Natural killer cell (primary cell): Measurements from ENCODE around the gene PSAP. TPM values are rescaled to one million over a fixed set of nuclear protein-coding genes. Genes with fewer than 3 reads are reported as not detected.

Experiments used
- ATAC-seq, 3 donors: fragments of 150-1000 bp in 2 of 3; fragments of 200-7000 bp in 1 of 3; cut with Tn5 transposase; 1 replicate in 1 of 3; 2 replicates in 2 of 3; pipeline ENCODE4 v1.10.0; 2021; ENCODE audit warnings: mild to moderate bottlenecking in 2 of 3, moderate library complexity in 2 of 3
- DNase-seq, 2 donors: peaks; one replicate each; pipeline versions ENCODE4 v3.0.0 to v3.0.0-alpha.2; 2013 to 2021; ENCODE audit warnings: mixed read lengths in 1 of 2
- H3K27ac ChIP-seq: one replicate; pipeline ENCODE4 v1.5.1; 2013; ENCODE audit warnings: mild to moderate bottlenecking, low read length
- H3K27me3 ChIP-seq: one replicate; pipeline ENCODE4 v1.6.1; 2013; ENCODE audit warnings: low read length; ENCODE audit not compliant: control insufficient read depth, insufficient read depth
- H3K36me3 ChIP-seq: one replicate; pipeline ENCODE4 v1.6.1; 2013; ENCODE audit warnings: low read length; ENCODE audit not compliant: control insufficient read depth, insufficient read depth
- H3K4me1 ChIP-seq: one replicate; pipeline ENCODE4 v1.6.1; 2013; ENCODE audit warnings: low read length; ENCODE audit not compliant: control insufficient read depth, insufficient read depth
- H3K4me3 ChIP-seq: one replicate; pipeline ENCODE4 v1.5.1; 2013; ENCODE audit warnings: low read length
- H3K9me3 ChIP-seq: one replicate; pipeline ENCODE4 v1.6.1; 2013; ENCODE audit warnings: low read length; ENCODE audit not compliant: control insufficient read depth, insufficient read depth
- H3K27ac Mint-ChIP-seq, 2 donors: one replicate each; pipeline ENCODE4 v1.8.0; 2022; ENCODE audit warnings: mild to moderate bottlenecking in 2 of 2, mixed read lengths in 2 of 2, moderate library complexity in 1 of 2
- H3K27me3 Mint-ChIP-seq, 2 donors: one replicate each; pipeline ENCODE4 v1.8.0; 2022; ENCODE audit warnings: low read depth in 2 of 2, mixed read lengths in 2 of 2
- H3K36me3 Mint-ChIP-seq: one replicate; pipeline ENCODE4 v1.8.0; 2022; ENCODE audit warnings: mixed read lengths
- H3K4me1 Mint-ChIP-seq, 2 donors: one replicate each; pipeline ENCODE4 v1.8.0; 2022; ENCODE audit warnings: mixed read lengths in 2 of 2
- H3K4me3 Mint-ChIP-seq: one replicate; pipeline ENCODE4 v1.8.0; 2022; ENCODE audit warnings: mild to moderate bottlenecking, moderate library complexity, mixed read lengths
- H3K9me3 Mint-ChIP-seq, 2 donors: one replicate each; pipeline ENCODE4 v1.8.0; 2022; ENCODE audit warnings: mixed read lengths in 2 of 2
- WGBS: methylation state at CpG from one replicate; pipeline ENCODE4 v1.1.7; 2013; ENCODE audit warnings: missing lambda C conversion rate; ENCODE audit not compliant: insufficient coverage; 5-methylcytosine and 5-hydroxymethylcytosine counted together
- intact Hi-C: fragments of 100-400 bp; cut with micrococcal nuclease; formaldehyde crosslinking; loops from one replicate; pipeline ENCODE4 v1.14.2; 2022
- total RNA-seq, 4 donors: library from RNA; stranded (reverse); fragments of 120-200 nt in 1 of 4; gene quantifications; one replicate each; pipeline versions ENCODE4 v1.2.3 to v1.2.4, GENCODE V29; 2013 to 2022
- TF ChIP-seq, protein P1 (sequence below): fragments of 200-600 bp; IDR thresholded peaks from one replicate; pipeline ENCODE4 v1.8.0; 2022; ENCODE audit warnings: antibody characterized with exemption

Gene PSAP
- total RNA-seq, 3 donors from 2014 or later (not counting 1 experiment from before 2014, with no cell fraction given) = 324 to 488 (median 428) TPM

- 78% methylated on average over 17 of the region's 17 CpGs for WGBS
- Mint-ChIP-seq H3K27me3 (no peaks in the 10 kb centered on the region), H3K4me3 (no peak overlapping the region), H3K4me1 (peaks cover 46 to 64% of the 10 kb centered on the region in 2 donors), H3K9me3 (no peaks in the 10 kb centered on the region), H3K27ac (peak overlapping the region in 1 of 2 donors; percentile 73), H3K36me3 (no peaks in the 10 kb centered on the region)
- Histone ChIP-seq H3K27me3 (no peaks in the 10 kb centered on the region), H3K36me3 (peaks cover 9% of the 10 kb centered on the region), H3K4me3 (no peak overlapping the region), H3K4me1 (peaks cover 50% of the 10 kb centered on the region), H3K27ac (no peak overlapping the region), H3K9me3 (no peaks in the 10 kb centered on the region)
- peak in 1 of 2 donors; percentile 41 for DNase-seq
- ATAC-seq = no peak
- intact Hi-C loops = no loop called here
- TF ChIP-seq, protein P1, sequence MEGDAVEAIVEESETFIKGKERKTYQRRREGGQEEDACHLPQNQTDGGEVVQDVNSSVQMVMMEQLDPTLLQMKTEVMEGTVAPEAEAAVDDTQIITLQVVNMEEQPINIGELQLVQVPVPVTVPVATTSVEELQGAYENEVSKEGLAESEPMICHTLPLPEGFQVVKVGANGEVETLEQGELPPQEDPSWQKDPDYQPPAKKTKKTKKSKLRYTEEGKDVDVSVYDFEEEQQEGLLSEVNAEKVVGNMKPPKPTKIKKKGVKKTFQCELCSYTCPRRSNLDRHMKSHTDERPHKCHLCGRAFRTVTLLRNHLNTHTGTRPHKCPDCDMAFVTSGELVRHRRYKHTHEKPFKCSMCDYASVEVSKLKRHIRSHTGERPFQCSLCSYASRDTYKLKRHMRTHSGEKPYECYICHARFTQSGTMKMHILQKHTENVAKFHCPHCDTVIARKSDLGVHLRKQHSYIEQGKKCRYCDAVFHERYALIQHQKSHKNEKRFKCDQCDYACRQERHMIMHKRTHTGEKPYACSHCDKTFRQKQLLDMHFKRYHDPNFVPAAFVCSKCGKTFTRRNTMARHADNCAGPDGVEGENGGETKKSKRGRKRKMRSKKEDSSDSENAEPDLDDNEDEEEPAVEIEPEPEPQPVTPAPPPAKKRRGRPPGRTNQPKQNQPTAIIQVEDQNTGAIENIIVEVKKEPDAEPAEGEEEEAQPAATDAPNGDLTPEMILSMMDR = no peak
These were observed 13.8 kb downstream of the PSAP start for GRCh38 chr10:71837098-71837827.

DNA sequence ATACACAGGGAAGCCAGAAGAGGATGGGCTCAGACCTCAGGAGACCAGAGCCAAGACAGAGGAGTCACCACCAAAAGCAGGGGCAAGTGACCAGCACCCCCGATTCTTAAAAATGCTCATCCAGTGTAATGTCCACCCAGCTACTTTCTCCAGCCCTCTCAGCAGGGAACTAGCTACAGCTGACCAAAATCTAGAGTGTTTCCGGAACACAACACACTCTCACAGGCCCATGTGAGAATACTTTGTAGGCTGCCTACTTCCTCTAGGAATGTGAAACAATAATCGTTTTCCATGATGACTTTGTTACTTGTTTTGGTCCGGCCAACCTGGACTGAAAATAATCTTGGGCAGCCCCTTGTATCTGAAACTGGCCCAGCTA, 14.5 kb downstream of the PSAP start:
- WGBS = 82% methylated on average over 4 of the region's 4 CpGs
- TF ChIP-seq, protein P1 = no peak
- Mint-ChIP-seq H3K27ac (peak overlapping the region in 1 of 2 donors; percentile 66), H3K9me3 (no peaks in the 10 kb centered on the region), H3K4me3 (no peak overlapping the region), H3K27me3 (no peaks in the 10 kb centered on the region), H3K4me1 (peaks cover 45 to 64% of the 10 kb centered on the region in 2 donors), H3K36me3 (no peaks in the 10 kb centered on the region)
- DNase-seq (no peak), ATAC-seq (no peak)
- H3K4me3 ChIP-seq = no peak overlapping the region
- intact Hi-C loops = no loop called here
- peaks cover 16% of the 10 kb centered on the region for H3K36me3 ChIP-seq
- H3K4me1 ChIP-seq = peaks cover 50% of the 10 kb centered on the region
- no peaks in the 10 kb centered on the region for H3K9me3 ChIP-seq
- no peaks in the 10 kb centered on the region for H3K27me3 ChIP-seq
- H3K27ac ChIP-seq = peak overlapping the region; percentile 77

- H3K4me1 ChIP-seq = peaks cover 46% of the 10 kb centered on the region
- peak; percentile 24 to 41 (median 36) for ATAC-seq
- peaks cover 3% of the 10 kb centered on the region for H3K36me3 Mint-ChIP-seq
- H3K27me3 Mint-ChIP-seq = no peaks in the 10 kb centered on the region
- H3K4me3 Mint-ChIP-seq = no peak overlapping the region
- H3K27ac Mint-ChIP-seq = peak overlapping the region in 1 of 2 donors; percentile 66
- 77% methylated on average over 9 of the region's 11 CpGs for WGBS
- no peaks in the 10 kb centered on the region for H3K9me3 Mint-ChIP-seq
- H3K27ac ChIP-seq = peak overlapping the region; percentile 77
- H3K4me1 Mint-ChIP-seq = peaks cover 45 to 64% of the 10 kb centered on the region in 2 donors
- peaks cover 22% of the 10 kb centered on the region for H3K36me3 ChIP-seq
- intact Hi-C loops = no loop called here
- no peak overlapping the region for H3K4me3 ChIP-seq
- no peak for DNase-seq
- H3K9me3 ChIP-seq = no peaks in the 10 kb centered on the region
- TF ChIP-seq, protein P1 = no peak
- H3K27me3 ChIP-seq = no peaks in the 10 kb centered on the region
These were observed 15.1 kb downstream of the PSAP start for GRCh38 chr10:71835671-71836595.
